Measurements from ENCODE around the gene PRAC2.

DNA sequence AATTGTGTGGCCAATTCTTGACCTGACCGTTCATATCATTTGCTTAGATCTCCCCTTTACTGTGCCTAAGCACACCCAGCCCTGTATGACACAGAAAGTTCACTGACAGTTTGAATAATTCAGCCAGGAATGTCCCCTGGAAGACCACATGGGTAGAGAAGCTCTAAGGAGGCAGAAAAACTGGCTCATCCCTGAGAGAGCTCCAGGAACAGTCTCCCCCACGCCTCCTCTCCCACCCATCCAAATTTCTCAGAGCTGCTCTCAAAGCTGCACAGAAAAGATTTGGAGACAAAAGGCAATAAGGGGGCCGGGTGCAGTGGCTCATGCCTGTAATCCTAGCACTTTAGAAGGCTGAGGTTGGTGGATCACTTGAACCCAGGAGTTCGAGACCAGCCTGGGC, 11.9 kb upstream of the PRAC2 start:
- TF ChIP-seq, protein P1, sequence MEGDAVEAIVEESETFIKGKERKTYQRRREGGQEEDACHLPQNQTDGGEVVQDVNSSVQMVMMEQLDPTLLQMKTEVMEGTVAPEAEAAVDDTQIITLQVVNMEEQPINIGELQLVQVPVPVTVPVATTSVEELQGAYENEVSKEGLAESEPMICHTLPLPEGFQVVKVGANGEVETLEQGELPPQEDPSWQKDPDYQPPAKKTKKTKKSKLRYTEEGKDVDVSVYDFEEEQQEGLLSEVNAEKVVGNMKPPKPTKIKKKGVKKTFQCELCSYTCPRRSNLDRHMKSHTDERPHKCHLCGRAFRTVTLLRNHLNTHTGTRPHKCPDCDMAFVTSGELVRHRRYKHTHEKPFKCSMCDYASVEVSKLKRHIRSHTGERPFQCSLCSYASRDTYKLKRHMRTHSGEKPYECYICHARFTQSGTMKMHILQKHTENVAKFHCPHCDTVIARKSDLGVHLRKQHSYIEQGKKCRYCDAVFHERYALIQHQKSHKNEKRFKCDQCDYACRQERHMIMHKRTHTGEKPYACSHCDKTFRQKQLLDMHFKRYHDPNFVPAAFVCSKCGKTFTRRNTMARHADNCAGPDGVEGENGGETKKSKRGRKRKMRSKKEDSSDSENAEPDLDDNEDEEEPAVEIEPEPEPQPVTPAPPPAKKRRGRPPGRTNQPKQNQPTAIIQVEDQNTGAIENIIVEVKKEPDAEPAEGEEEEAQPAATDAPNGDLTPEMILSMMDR (IDR thresholded peaks at IDR 0.05; ENCODE audit: low read length): no peak
- no peak for TF ChIP-seq EZH2 (optimal IDR thresholded peaks at IDR 0.05; ENCODE audit: low read depth, low read length)
